Umbilical cord (tissue), 2 donors: Measurements from ENCODE around the gene ANXA2. TPM values are rescaled to one million over a fixed set of nuclear protein-coding genes. Genes with fewer than 3 reads are reported as not detected.

Source experiments
- DNase-seq: peaks from one replicate; pipeline ENCODE4 v3.0.0-alpha.2; 2015; ENCODE audit warnings: low spot score
- total RNA-seq: library from RNA; depleted of rRNA; stranded (reverse); fragments of >200 nt; gene quantifications from one replicate; pipeline ENCODE4 v1.2.3, GENCODE V29; 2014; ENCODE audit warnings: low replicate concordance; ENCODE audit not compliant: insufficient read depth

Gene ANXA2
- total RNA-seq, 1 donor from 2014 or later = 993 TPM

GRCh38 chr15:60370869-60371136, 27.0 kb downstream of the ANXA2 start:
- DNase-seq = no peak

- DNase-seq = no peak
These were observed 27.5 kb downstream of the ANXA2 start for GRCh38 chr15:60370105-60370868.

GRCh38 chr15:60369696-60370095, 28.1 kb downstream of the ANXA2 start:
- no peak for DNase-seq

GRCh38 chr15:60364612-60364924, 33.2 kb downstream of the ANXA2 start:
- no peak for DNase-seq

- DNase-seq = no peak
These were observed 33.7 kb downstream of the ANXA2 start for GRCh38 chr15:60363903-60364611.

- peak; percentile 87 for DNase-seq
These were observed 34.7 kb downstream of the ANXA2 start for GRCh38 chr15:60363087-60363549.

GRCh38 chr15:60362321-60363086, 35.3 kb downstream of the ANXA2 start:
- peak; percentile 87 for DNase-seq

GRCh38 chr15:60359738-60360137, 38.0 kb downstream of the ANXA2 start:
- peak; percentile 70 for DNase-seq

- DNase-seq = peak; percentile 85
These were observed 38.7 kb downstream of the ANXA2 start for GRCh38 chr15:60358935-60359682.

GRCh38 chr15:60356832-60357231, 41.0 kb downstream of the ANXA2 start:
- DNase-seq = no peak

GRCh38 chr15:60355148-60355857, 42.5 kb downstream of the ANXA2 start:
- no peak for DNase-seq

- DNase-seq = no peak
These were observed 44.4 kb downstream of the ANXA2 start for GRCh38 chr15:60353245-60353920.

- DNase-seq = no peak
These were observed 45.3 kb downstream of the ANXA2 start for GRCh38 chr15:60352525-60352924.

GRCh38 chr15:60351066-60351465, 46.7 kb downstream of the ANXA2 start:
- no peak for DNase-seq

GRCh38 chr15:60350108-60350507, 47.7 kb downstream of the ANXA2 start:
- DNase-seq = no peak

GRCh38 chr15:60349589-60349988, 48.2 kb downstream of the ANXA2 start:
- DNase-seq = no peak

- DNase-seq = no peak
These were observed 50.2 kb downstream of the ANXA2 start for GRCh38 chr15:60347480-60348049.

GRCh38 chr15:60346653-60347052, 51.1 kb downstream of the ANXA2 start:
- no peak for DNase-seq

- DNase-seq = no peak
These were observed 51.7 kb downstream of the ANXA2 start for GRCh38 chr15:60346077-60346476.

GRCh38 chr15:60345598-60345997, 52.2 kb downstream of the ANXA2 start:
- DNase-seq = no peak
